SU-DHL-6 (cell line): ENCODE measurements around the gene FRAS1.

Experiments used
- H2AFZ ChIP-seq: fragments of 200-600 bp; sonication (generic); 2 replicates; pipeline ENCODE4 v1.6.1; 2014; ENCODE audit warnings: low read depth, mild to moderate bottlenecking, moderate library complexity, mixed read lengths, antibody characterized with exemption, low read length; ENCODE audit not compliant: severe bottlenecking
- H3F3A ChIP-seq: fragments of 200-600 bp; shearing (Covaris generic); 2 replicates; pipeline ENCODE4 v1.6.0; 2016; ENCODE audit warnings: antibody characterized with exemption, mild to moderate bottlenecking; ENCODE audit not compliant: insufficient read depth
- H3K27ac ChIP-seq: fragments of 200-600 bp; sonication (generic); 2 replicates; pipeline ENCODE4 v1.5.1; 2016; ENCODE audit warnings: low read depth, mild to moderate bottlenecking, low read length, moderate library complexity, mixed read lengths
- H3K27me3 ChIP-seq: fragments of 200-600 bp; sonication (generic), shearing (Covaris generic); 2 replicates; pipeline ENCODE4 v1.6.0; 2014; ENCODE audit warnings: mild to moderate bottlenecking, low read length
- H3K36me3 ChIP-seq: fragments of 200-600 bp; sonication (generic); 2 replicates; pipeline ENCODE4 v1.6.1; 2014; ENCODE audit warnings: mild to moderate bottlenecking, low read length, mixed read lengths
- H3K4me2 ChIP-seq: fragments of 300-600, 200-600 bp; shearing (Covaris generic), sonication (generic); 2 replicates; pipeline ENCODE4 v1.6.0; 2014; ENCODE audit warnings: low read length, low read depth, mild to moderate bottlenecking; ENCODE audit not compliant: poor library complexity, severe bottlenecking
- H3K4me3 ChIP-seq: fragments of 200-600 bp; sonication (generic); 2 replicates; pipeline ENCODE4 v1.5.1; 2014; ENCODE audit warnings: antibody characterized with exemption, low read length, mild to moderate bottlenecking, mixed read lengths; ENCODE audit not compliant: insufficient read depth, poor library complexity, severe bottlenecking
- H3K79me2 ChIP-seq: fragments of 200-600 bp; sonication (generic); 2 replicates; pipeline ENCODE4 v1.6.1; 2014; ENCODE audit warnings: mild to moderate bottlenecking, low read length, moderate library complexity; ENCODE audit not compliant: insufficient read depth
- H3K9ac ChIP-seq: fragments of 200-600 bp; sonication (generic); 2 replicates; pipeline ENCODE4 v1.7.0; 2014; ENCODE audit warnings: mild to moderate bottlenecking, low read length
- H3K9me2 ChIP-seq: fragments of 200-600 bp; sonication (generic); replicated peaks from 2 replicates; pipeline ENCODE4 v1.6.1; 2014; ENCODE audit warnings: low read length; ENCODE audit not compliant: insufficient read depth
- H3K9me3 ChIP-seq: fragments of 200-600 bp; sonication (generic); 2 replicates; pipeline ENCODE4 v1.6.1; 2014; ENCODE audit warnings: low read length, mixed read lengths; ENCODE audit not compliant: insufficient read depth
- H4K20me1 ChIP-seq: fragments of 200-600 bp; sonication (generic); 2 replicates; pipeline ENCODE4 v1.6.1; 2014; ENCODE audit warnings: low read depth, mild to moderate bottlenecking, antibody characterized with exemption, low read length, moderate library complexity, mixed read lengths
- EZH2phosphoT487 ChIP-seq: fragments of 200-600 bp; sonication (generic), shearing (Covaris generic); conservative IDR thresholded peaks from 2 replicates; pipeline ENCODE4 v1.6.1; 2018; ENCODE audit warnings: mild to moderate bottlenecking, antibody characterized with exemption, low read length, moderate library complexity, mixed read lengths
- TF ChIP-seq, protein P1 (sequence below): fragments of 200-600 bp; sonication (generic); IDR thresholded peaks from one replicate; pipeline ENCODE4 v1.5.1; 2017; ENCODE audit warnings: antibody characterized with exemption, mild to moderate bottlenecking, low read length, moderate library complexity; ENCODE audit not compliant: insufficient read depth, poor library complexity, severe bottlenecking

FRAS1 gene

DNA sequence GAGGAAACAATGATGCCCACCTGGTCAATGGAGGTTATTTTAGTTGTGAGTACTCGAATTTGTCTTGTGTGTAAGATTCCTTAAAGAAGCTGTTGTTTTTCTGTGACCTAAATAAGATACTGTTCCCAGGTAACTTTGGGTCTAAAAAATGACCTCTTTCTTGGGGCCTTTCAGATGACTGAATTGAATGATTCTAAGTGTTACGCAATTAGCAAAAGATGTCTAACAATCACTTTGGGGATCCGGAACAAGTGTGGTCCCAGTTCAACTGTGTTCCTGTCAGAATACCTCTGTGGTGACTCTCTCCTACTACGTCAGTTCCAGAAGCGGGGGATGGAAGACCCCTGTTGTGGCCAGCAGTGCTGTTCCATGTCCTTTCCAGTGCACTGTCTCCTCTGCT lies 99.4 kb downstream of the FRAS1 start:
- no peak overlapping the region for H3K4me2 ChIP-seq
- no peaks in the 10 kb centered on the region for H3K9me2 ChIP-seq
- H3K27ac ChIP-seq = no peak overlapping the region
- H4K20me1 ChIP-seq = no peaks in the 10 kb centered on the region
- no peaks in the 10 kb centered on the region for H3K79me2 ChIP-seq
- H3K4me3 ChIP-seq = no peak overlapping the region
- no peak overlapping the region for H2AFZ ChIP-seq
- TF ChIP-seq, protein P1, sequence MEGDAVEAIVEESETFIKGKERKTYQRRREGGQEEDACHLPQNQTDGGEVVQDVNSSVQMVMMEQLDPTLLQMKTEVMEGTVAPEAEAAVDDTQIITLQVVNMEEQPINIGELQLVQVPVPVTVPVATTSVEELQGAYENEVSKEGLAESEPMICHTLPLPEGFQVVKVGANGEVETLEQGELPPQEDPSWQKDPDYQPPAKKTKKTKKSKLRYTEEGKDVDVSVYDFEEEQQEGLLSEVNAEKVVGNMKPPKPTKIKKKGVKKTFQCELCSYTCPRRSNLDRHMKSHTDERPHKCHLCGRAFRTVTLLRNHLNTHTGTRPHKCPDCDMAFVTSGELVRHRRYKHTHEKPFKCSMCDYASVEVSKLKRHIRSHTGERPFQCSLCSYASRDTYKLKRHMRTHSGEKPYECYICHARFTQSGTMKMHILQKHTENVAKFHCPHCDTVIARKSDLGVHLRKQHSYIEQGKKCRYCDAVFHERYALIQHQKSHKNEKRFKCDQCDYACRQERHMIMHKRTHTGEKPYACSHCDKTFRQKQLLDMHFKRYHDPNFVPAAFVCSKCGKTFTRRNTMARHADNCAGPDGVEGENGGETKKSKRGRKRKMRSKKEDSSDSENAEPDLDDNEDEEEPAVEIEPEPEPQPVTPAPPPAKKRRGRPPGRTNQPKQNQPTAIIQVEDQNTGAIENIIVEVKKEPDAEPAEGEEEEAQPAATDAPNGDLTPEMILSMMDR = no peak
- TF ChIP-seq EZH2phosphoT487 = no peak
- no peaks in the 10 kb centered on the region for H3F3A ChIP-seq
- no peak overlapping the region for H3K9ac ChIP-seq
- H3K36me3 ChIP-seq = no peaks in the 10 kb centered on the region
- no peaks in the 10 kb centered on the region for H3K27me3 ChIP-seq
- H3K9me3 ChIP-seq = no peaks in the 10 kb centered on the region

DNA sequence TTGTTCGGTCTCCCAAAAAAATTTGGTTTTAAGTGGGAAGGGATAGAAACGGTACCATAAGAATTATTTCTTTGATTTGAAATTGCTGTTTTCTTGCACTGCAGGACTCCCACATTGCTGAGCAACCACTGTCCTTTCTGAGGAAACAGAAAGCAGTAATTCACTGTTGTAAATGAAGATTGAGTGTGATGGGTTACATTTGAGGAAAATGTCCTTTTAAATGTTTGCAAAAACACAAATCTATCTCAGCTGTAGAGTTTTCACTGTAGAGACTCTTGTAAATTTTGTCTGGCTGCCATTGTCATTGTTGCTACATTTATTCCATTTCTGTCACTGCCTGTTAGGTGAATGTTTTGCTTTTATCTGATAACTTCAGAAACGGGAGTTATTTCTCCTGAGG lies 105.2 kb downstream of the FRAS1 start:
- no peak overlapping the region for H2AFZ ChIP-seq
- H3K79me2 ChIP-seq = no peaks in the 10 kb centered on the region
- no peaks in the 10 kb centered on the region for H3K36me3 ChIP-seq
- no peak overlapping the region for H3K27ac ChIP-seq
- H3F3A ChIP-seq = no peaks in the 10 kb centered on the region
- H4K20me1 ChIP-seq = no peaks in the 10 kb centered on the region
- no peak overlapping the region for H3K4me2 ChIP-seq
- no peak overlapping the region for H3K4me3 ChIP-seq
- no peaks in the 10 kb centered on the region for H3K9me3 ChIP-seq
- H3K9ac ChIP-seq = no peak overlapping the region
- no peaks in the 10 kb centered on the region for H3K27me3 ChIP-seq
- H3K9me2 ChIP-seq = no peaks in the 10 kb centered on the region
- no peak for TF ChIP-seq EZH2phosphoT487
- TF ChIP-seq, protein P1 = no peak

DNA sequence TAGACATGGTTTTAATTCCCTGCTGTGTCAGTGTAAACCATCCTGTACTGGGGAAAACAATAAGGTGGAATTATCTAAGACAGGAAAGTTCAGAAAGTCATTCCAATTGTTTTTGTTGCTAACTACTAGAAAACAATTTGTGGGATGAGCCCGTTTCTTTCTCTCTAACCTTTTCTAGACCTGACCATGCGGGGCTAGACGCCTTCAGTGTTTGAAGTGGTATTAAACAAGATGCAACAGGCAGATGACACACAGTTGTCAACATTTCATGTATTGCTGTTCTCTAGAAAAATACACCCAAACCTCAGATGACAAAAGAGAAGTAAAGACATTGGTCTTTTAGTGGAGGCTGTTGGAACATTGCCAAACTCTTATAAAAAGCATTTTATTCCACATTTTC lies 105.7 kb downstream of the FRAS1 start:
- Histone ChIP-seq H3K9ac (no peak overlapping the region), H4K20me1 (no peaks in the 10 kb centered on the region), H3K79me2 (no peaks in the 10 kb centered on the region), H3K27ac (no peak overlapping the region), H2AFZ (no peak overlapping the region), H3F3A (no peaks in the 10 kb centered on the region), H3K36me3 (no peaks in the 10 kb centered on the region), H3K27me3 (no peaks in the 10 kb centered on the region), H3K4me3 (no peak overlapping the region), H3K9me3 (no peaks in the 10 kb centered on the region), H3K9me2 (no peaks in the 10 kb centered on the region), H3K4me2 (no peak overlapping the region)
- TF ChIP-seq, protein P1 = no peak
- TF ChIP-seq EZH2phosphoT487 = no peak
